ENCODE data around the gene NIPAL3. TPM values are rescaled to one million over a fixed set of nuclear protein-coding genes. Genes with fewer than 3 reads are reported as not detected.

Gene NIPAL3
- total and polyA plus RNA-seq, 9 donors: 4.4 to 22.3 (median 13.1) TPM

DNA sequence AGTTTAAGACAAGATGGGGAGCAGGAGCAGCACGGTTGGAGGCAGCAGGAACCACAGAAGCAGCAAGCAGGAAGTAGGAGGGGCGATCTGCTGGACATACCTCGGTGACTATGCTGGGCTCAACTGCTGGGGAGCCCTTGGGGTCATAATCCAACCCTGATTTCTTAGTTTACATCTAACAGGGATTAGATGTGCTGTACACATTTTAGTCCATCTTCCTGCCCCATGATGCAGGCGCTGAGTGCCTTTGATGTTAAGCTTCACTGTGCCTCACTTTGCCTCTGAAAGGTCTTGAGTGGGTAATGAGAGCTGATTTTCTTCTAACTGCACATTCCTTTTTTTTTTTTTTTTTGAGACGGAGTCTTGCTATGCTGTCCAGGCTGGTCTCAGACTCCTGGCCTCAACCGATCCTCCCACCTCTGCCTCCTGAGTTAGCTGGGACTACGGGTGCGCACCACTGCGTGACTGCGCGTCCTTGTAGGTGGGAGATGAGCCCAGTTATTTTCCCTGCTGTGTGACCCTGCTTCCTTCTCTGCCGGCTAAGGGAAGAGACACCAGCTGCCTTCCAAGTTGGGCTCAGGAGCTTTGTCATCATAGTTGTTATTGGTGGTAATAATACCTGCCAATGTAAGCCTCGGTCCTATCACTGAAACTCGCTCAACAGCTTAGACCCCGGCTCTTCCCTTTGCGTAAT lies 85.9 kb downstream of the NIPAL3 start:
- no peak for DNase-seq
- 46 to 53% (median 50%) methylated on average over 16 of the region's 16 CpGs for WGBS, 3 donors
- Histone ChIP-seq H3K4me3 (no peak overlapping the region), H3K36me3 (no peaks in the 10 kb centered on the region), H3K4me1 (ENCODE audit: insufficient read depth) (no peaks in the 10 kb centered on the region), H3K27ac (no peak overlapping the region), H3K27me3 (no peaks in the 10 kb centered on the region), H3K9me3 (no peaks in the 10 kb centered on the region)
- TF ChIP-seq POLR2A (IDR thresholded peaks at IDR 0.05): no peak
- TF ChIP-seq, protein P1, sequence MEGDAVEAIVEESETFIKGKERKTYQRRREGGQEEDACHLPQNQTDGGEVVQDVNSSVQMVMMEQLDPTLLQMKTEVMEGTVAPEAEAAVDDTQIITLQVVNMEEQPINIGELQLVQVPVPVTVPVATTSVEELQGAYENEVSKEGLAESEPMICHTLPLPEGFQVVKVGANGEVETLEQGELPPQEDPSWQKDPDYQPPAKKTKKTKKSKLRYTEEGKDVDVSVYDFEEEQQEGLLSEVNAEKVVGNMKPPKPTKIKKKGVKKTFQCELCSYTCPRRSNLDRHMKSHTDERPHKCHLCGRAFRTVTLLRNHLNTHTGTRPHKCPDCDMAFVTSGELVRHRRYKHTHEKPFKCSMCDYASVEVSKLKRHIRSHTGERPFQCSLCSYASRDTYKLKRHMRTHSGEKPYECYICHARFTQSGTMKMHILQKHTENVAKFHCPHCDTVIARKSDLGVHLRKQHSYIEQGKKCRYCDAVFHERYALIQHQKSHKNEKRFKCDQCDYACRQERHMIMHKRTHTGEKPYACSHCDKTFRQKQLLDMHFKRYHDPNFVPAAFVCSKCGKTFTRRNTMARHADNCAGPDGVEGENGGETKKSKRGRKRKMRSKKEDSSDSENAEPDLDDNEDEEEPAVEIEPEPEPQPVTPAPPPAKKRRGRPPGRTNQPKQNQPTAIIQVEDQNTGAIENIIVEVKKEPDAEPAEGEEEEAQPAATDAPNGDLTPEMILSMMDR (IDR thresholded peaks at IDR 0.05): no peak
- TF ChIP-seq EP300 (IDR thresholded peaks at IDR 0.05): no peak
- intact Hi-C loops (cut with DNase I): no loop called here

DNA sequence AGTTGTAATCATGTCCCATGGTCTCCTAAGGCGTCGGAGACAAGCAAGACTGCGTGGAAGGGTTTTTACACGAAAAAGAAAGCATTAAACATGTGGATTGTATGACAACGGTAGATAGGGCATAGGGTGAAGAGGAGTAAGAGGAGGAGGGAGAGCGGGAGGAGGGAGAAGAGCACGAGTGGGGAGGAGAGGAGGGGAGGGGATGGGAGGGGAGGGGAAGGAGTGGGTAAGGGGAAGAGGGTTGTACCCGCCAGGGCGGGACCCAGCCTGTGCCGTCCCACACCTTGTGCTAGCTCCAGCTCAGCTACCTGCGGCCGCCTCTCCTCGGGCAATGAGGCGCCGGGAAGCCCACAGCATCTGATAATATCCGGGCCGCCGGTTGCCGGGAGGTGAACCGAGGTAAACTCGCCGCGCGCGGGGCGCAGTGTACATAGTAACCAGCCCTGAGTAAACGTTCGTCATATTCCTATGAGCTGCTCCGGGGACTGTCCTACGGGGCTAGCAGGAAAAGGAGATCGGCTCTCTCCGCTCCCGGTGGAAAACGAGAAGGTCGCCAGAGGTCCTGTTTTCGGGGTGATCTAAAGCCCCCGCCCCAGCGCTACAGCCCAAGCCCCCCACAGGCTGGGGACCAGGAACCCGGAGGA lies 86.6 kb downstream of the NIPAL3 start:
- peak overlapping the region; percentile 51 for H3K4me3 ChIP-seq
- WGBS, 3 donors: 2 to 3% (median 2%) methylated on average over 22 to 39 of the region's 39 CpGs
- no peaks in the 10 kb centered on the region for H3K9me3 ChIP-seq
- TF ChIP-seq, protein P1 (IDR thresholded peaks at IDR 0.05): no peak
- TF ChIP-seq EP300 (IDR thresholded peaks at IDR 0.05): no peak
- no peak for TF ChIP-seq POLR2A (IDR thresholded peaks at IDR 0.05)
- H3K27ac ChIP-seq: peak overlapping the region in 1 of 2 donors; percentile 30
- H3K36me3 ChIP-seq: no peaks in the 10 kb centered on the region
- no peaks in the 10 kb centered on the region for H3K4me1 ChIP-seq (ENCODE audit: insufficient read depth)
- peak in 4 of 5 donors; percentile 11 to 53 (median 40) for DNase-seq
- no peaks in the 10 kb centered on the region for H3K27me3 ChIP-seq
- intact Hi-C loops (cut with DNase I): no loop called here

DNA sequence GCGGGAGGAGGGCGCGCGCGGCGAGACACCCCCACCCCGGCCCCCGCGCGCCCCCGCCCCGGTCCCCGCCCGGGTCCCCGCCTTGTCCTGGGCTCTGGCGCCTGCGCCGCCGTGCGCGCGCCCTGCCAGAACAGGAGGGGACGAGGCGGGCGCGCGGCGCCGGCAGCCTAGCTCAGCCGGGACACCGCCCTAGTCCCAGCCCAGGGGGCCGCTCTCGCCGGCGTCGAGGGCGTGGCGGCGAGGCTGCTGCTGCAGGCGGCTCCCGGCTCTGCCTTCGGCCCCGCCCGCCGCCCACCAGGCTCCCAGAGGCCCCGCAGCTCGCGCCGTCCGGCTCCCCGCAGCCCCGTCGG lies 87.1 kb downstream of the NIPAL3 start, which contains the start of gene RCAN3:
RCAN3 (plus strand) TSS at position 128 of the 350 bp plus-strand sequence. CDS start 11,537 bp downstream, outside the sequence.
- Histone ChIP-seq H3K27me3 (no peaks in the 10 kb centered on the region), H3K36me3 (no peaks in the 10 kb centered on the region), H3K27ac (peak within 1 kb of the TSS in 1 of 2 donors; percentile 30), H3K4me3 (peak within 1 kb of the TSS; percentile 51), H3K4me1 (ENCODE audit: insufficient read depth) (no peaks in the 10 kb centered on the region), H3K9me3 (no peaks in the 10 kb centered on the region)
- TF ChIP-seq EP300 (IDR thresholded peaks at IDR 0.05) (no peak), POLR2A (IDR thresholded peaks at IDR 0.05) (no peak)
- TF ChIP-seq, protein P1 (IDR thresholded peaks at IDR 0.05): no peak
- WGBS, 3 donors: 0 to 1% (median 1%) methylated on average over 15 to 53 of the region's 53 CpGs
- peak; percentile 25 to 61 (median 29) for DNase-seq
- intact Hi-C loops (cut with DNase I): no loop called here

DNA sequence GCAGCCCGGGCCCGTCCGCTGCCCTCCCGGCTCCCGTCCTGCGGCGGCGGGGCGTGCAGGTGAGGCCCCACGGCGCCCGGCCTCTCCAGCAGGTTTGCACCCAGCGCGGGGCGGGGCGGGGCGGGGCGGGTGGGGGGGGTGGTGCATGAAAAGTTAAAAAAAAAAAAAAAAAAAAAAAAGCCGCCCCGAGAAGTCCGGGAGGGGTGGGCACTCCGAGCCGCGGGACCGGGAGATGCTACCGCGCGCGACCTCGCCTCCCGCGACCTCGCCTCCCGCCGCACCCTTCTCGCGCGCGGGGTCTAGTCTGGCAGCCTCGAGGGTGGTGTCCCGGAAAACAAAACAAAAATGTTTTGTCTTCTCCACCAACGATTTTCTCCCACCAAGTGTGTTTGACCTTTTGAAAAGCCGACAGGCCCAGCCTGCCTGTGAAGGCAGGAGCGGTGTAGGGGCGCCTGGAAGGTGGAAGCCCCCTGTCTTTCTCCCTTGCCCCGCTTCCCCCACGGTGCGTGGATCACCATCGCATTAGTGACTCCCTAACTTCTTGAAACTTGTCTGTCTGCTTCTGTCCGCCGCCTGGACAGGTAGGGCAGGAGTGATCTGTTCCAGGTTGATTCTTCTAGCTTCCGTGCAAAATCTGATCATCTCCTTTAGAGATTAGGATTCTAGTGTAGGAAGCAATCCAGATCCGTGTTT lies 87.6 kb downstream of the NIPAL3 start:
- peak in 1 of 5 donors; percentile 21 for DNase-seq
- intact Hi-C loops (cut with DNase I): no loop called here
- no peaks in the 10 kb centered on the region for H3K9me3 ChIP-seq
- no peaks in the 10 kb centered on the region for H3K27me3 ChIP-seq
- TF ChIP-seq, protein P1 (IDR thresholded peaks at IDR 0.05): no peak
- TF ChIP-seq EP300 (IDR thresholded peaks at IDR 0.05) (no peak), POLR2A (IDR thresholded peaks at IDR 0.05) (no peak)
- no peak overlapping the region for H3K27ac ChIP-seq
- 8 to 9% (median 8%) methylated on average over 42 to 53 of the region's 53 CpGs for WGBS, 3 donors
- H3K36me3 ChIP-seq: no peaks in the 10 kb centered on the region
- H3K4me1 ChIP-seq (ENCODE audit: insufficient read depth): no peaks in the 10 kb centered on the region
- H3K4me3 ChIP-seq: peak overlapping the region; percentile 51
